Fibroblast of lung (primary cell): ENCODE data around the gene SELENOP. TPM values are rescaled to one million over a fixed set of nuclear protein-coding genes. Genes with fewer than 3 reads are reported as not detected.

ENCODE experiments used
- DNase-seq, 2 donors: peaks; one replicate each; pipeline versions ENCODE4 v3.0.0 to v3.0.0-alpha.2; 2010; ENCODE audit warnings: low read depth in 2 of 2
- H2AFZ ChIP-seq: 2 replicates; pipeline ENCODE4 v1.5.1; 2012; ENCODE audit warnings: low read length, control low read depth, inconsistent platforms
- H3K27ac ChIP-seq: 2 replicates; pipeline ENCODE4 v1.5.1; 2011; ENCODE audit warnings: low read length, control low read depth; ENCODE audit not compliant: insufficient read depth
- H3K27me3 ChIP-seq: 2 replicates; pipeline ENCODE4 v1.5.1; 2011; ENCODE audit warnings: mild to moderate bottlenecking, low read length; ENCODE audit not compliant: control insufficient read depth, insufficient read depth
- H3K36me3 ChIP-seq: 2 replicates; pipeline ENCODE4 v1.5.1; 2011; ENCODE audit warnings: low read length; ENCODE audit not compliant: control insufficient read depth, insufficient read depth
- H3K4me1 ChIP-seq: 2 replicates; pipeline ENCODE4 v1.5.1; 2011; ENCODE audit warnings: low read length; ENCODE audit not compliant: control insufficient read depth, insufficient read depth; ENCODE audit errors: extremely low read depth
- H3K4me2 ChIP-seq: 2 replicates; pipeline ENCODE4 v1.5.1; 2011; ENCODE audit warnings: low read length, control low read depth; ENCODE audit not compliant: insufficient read depth; ENCODE audit errors: extremely low read depth
- H3K4me3 ChIP-seq, 4 experiments: fragments of 200-600 bp in 1 of 4; sonication (generic) in 1 of 4; replicated peaks in 1 of 4; 2 replicates each; pipeline ENCODE4 v1.5.1; 2011 to 2016; ENCODE audit warnings: low read length in 4 of 4, low read depth in 3 of 4, mild to moderate bottlenecking in 3 of 4, control low read depth in 2 of 4, inconsistent platforms in 1 of 4, mixed read lengths in 1 of 4; ENCODE audit not compliant: insufficient read depth in 1 of 4; ENCODE audit errors: control extremely low read depth in 1 of 4
- H3K79me2 ChIP-seq: 2 replicates; pipeline ENCODE4 v1.5.1; 2012; ENCODE audit warnings: mild to moderate bottlenecking, low read length, inconsistent platforms; ENCODE audit not compliant: control insufficient read depth, insufficient read depth
- H3K9ac ChIP-seq: 2 replicates; pipeline ENCODE4 v1.5.1; 2011; ENCODE audit warnings: mild to moderate bottlenecking, low read length, control low read depth; ENCODE audit not compliant: insufficient read depth
- H3K9me3 ChIP-seq: 2 replicates; pipeline ENCODE4 v1.5.1; 2012; ENCODE audit warnings: low read depth, low read length; ENCODE audit not compliant: control insufficient read depth, insufficient read depth
- H4K20me1 ChIP-seq: 2 replicates; pipeline ENCODE4 v1.5.1; 2011; ENCODE audit warnings: low read length; ENCODE audit not compliant: control insufficient read depth, insufficient read depth; ENCODE audit errors: extremely low read depth
- CTCF ChIP-seq, 2 donors: IDR thresholded peaks in 1 of 2; conservative IDR thresholded peaks in 1 of 2; 1 replicate in 1 of 2; 2 replicates in 1 of 2; pipeline ENCODE4 v1.5.1; 2011 to 2012; ENCODE audit warnings: low read length in 2 of 2, control low read depth in 1 of 2, inconsistent platforms in 1 of 2, low read depth in 1 of 2, mild to moderate bottlenecking in 1 of 2
- EZH2 ChIP-seq: IDR thresholded peaks from 2 replicates; pipeline ENCODE4 v1.5.1; 2012; ENCODE audit warnings: low read length, control low read depth, mild to moderate bottlenecking; ENCODE audit errors: missing control alignments
- polyA plus RNA-seq, 2 donors: library from polyadenylated mRNA; depleted of rRNA in 1 of 2; stranded (reverse) in 1 of 2; unstranded in 1 of 2; fragments of >200 nt; gene quantifications; 2 replicates each; pipeline ENCODE4 v1.2.1, GENCODE V29; 2011 to 2012; ENCODE audit warnings: missing spikeins in 1 of 2
- total RNA-seq: library from RNA; depleted of rRNA; stranded (reverse); fragments of >200 nt; gene quantifications from 2 replicates; pipeline ENCODE4 v1.2.1, GENCODE V29; 2014

Gene SELENOP
- total and polyA plus RNA-seq, 2 donors (not counting 1 experiment from before 2014, with no cell fraction given), result 75.2 to 677 TPM

DNA sequence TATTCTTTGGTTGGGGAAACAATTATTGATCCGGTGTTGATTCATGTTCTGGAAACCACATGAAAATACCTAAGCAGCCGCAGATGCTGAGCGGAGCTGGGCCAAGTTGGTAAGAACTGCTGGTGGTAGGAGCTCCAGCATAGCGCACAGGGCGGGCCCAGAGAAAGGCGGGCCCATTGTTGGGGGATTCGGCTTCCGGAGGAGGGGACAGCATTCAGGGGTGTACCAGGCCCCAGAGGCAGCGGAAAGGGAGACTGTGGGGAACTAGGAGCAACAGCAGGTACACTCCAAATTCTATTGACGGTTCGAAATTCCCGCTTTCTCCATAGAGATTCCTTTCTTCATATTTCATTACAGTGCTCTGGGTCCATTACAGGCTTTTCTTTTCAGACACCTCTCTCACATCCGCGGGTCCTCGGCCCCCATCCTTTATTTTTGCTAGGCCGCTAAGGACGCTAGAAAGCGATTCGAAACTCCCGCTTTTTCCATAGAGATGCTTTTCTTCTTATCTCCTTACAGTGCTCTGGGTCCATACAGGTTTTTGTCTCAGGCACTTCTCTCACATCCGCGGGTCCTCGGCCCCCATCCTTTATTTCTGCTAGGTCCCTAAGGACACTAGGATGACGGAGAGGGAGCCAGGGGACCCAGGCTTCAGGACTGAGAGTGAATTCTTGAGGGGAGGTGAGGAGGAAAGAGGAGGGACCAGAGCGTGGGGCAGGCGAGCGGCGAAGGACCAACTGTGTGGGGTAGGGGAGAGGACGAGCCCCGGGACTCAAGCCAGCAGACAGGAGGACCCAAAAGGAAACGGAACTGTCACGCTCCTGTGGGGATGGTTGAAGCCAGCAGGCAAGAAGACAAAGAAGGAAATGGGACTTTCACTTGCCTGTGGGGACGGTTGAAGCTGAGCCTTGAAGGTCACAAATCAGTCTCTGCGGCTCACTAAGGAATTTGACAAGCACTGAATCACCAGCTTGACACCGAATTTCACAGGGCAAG is 54.8 kb downstream of the SELENOP start, which contains the start of gene CCDC152:
Gene CCDC152 (plus strand): TSS at position 213 of the 996 bp plus-strand sequence. CDS start 2,304 bp downstream, outside the sequence.
- H3K9me3 ChIP-seq, result no peaks in the 10 kb centered on the region
- H3K79me2 ChIP-seq, result no peaks in the 10 kb centered on the region
- TF ChIP-seq CTCF (conservative IDR thresholded peaks at IDR 0.05 in 1 of 2, IDR thresholded peaks at IDR 0.05 in 1 of 2; ENCODE audit: low read depth in 1 of 2, low read length in 2 of 2) (no peak), EZH2 (no peak)
- H3K9ac ChIP-seq, result no peak within 1 kb of the TSS
- H3K4me1 ChIP-seq, result no peaks in the 10 kb centered on the region
- no peaks in the 10 kb centered on the region for H3K27me3 ChIP-seq
- peak within 1 kb of the TSS; percentile 14 to 66 (median 56) for H3K4me3 ChIP-seq
- peak; percentile 50 to 51 for DNase-seq
- peak within 1 kb of the TSS; percentile 68 for H2AFZ ChIP-seq
- no peak within 1 kb of the TSS for H3K27ac ChIP-seq
- H3K4me2 ChIP-seq, result peak within 1 kb of the TSS; percentile 55
- H3K36me3 ChIP-seq, result no peaks in the 10 kb centered on the region
- H4K20me1 ChIP-seq, result no peaks in the 10 kb centered on the region

- TF ChIP-seq CTCF (conservative IDR thresholded peaks at IDR 0.05 in 1 of 2, IDR thresholded peaks at IDR 0.05 in 1 of 2; ENCODE audit: low read depth in 1 of 2, low read length in 2 of 2), result no peak
- TF ChIP-seq EZH2, result no peak
- H3K27ac ChIP-seq, result no peak overlapping the region
- H2AFZ ChIP-seq, result no peak overlapping the region
- H3K27me3 ChIP-seq, result no peaks in the 10 kb centered on the region
- no peak overlapping the region for H3K9ac ChIP-seq
- no peaks in the 10 kb centered on the region for H3K4me1 ChIP-seq
- no peak overlapping the region for H3K4me3 ChIP-seq
- no peak for DNase-seq
- no peaks in the 10 kb centered on the region for H3K9me3 ChIP-seq
- H3K4me2 ChIP-seq, result no peak overlapping the region
- H4K20me1 ChIP-seq, result no peaks in the 10 kb centered on the region
- no peaks in the 10 kb centered on the region for H3K36me3 ChIP-seq
- H3K79me2 ChIP-seq, result no peaks in the 10 kb centered on the region
These were observed 58.6 kb downstream of the SELENOP start for GRCh38 chr5:42753099-42753498.

GRCh38 chr5:42751044-42751443 is 60.6 kb downstream of the SELENOP start:
- DNase-seq, result no peak

More at GRCh38 chr5:42751044-42751443, 60.6 kb downstream of the SELENOP start:
- Histone ChIP-seq H3K27ac (no peak overlapping the region), H3K36me3 (no peaks in the 10 kb centered on the region), H3K79me2 (no peaks in the 10 kb centered on the region), H3K27me3 (no peaks in the 10 kb centered on the region), H4K20me1 (no peaks in the 10 kb centered on the region), H3K9ac (no peak overlapping the region), H2AFZ (no peak overlapping the region), H3K9me3 (no peaks in the 10 kb centered on the region), H3K4me1 (no peaks in the 10 kb centered on the region), H3K4me3 (no peak overlapping the region), H3K4me2 (no peak overlapping the region)
- TF ChIP-seq EZH2, result no peak
